K562 (cell line): Measurements from ENCODE around the gene TNIK. TPM values are rescaled to one million over a fixed set of nuclear protein-coding genes. Genes with fewer than 3 reads are reported as not detected.

Experiments
- CBFA2T2 ChIP-seq: fragments of 450-650 bp; conservative IDR thresholded peaks from 2 replicates; pipeline ENCODE4 v1.6.1; 2017; ENCODE audit warnings: mild to moderate bottlenecking
- CBFA2T3 ChIP-seq: fragments of 450-650 bp; IDR thresholded peaks from 2 replicates; pipeline ENCODE4 v1.6.1; 2017
- PML ChIP-seq: IDR thresholded peaks from 2 replicates; pipeline ENCODE4 v1.6.1; 2012; ENCODE audit warnings: low read length, inconsistent platforms
- TBP ChIP-seq: optimal IDR thresholded peaks from 2 replicates; pipeline ENCODE3; 2011; ENCODE audit warnings: low read depth, low read length, improper control_type of control experiment
- polyA plus RNA-seq, 8 experiments: library from polyadenylated mRNA; depleted of rRNA in 4 of 8; stranded (reverse) in 5 of 8; unstranded in 3 of 8; fragments of >200 nt; fragmentation: Nextera tagmentation in 2 of 8; fragmentation: Illumina TruSeq in 1 of 8; extraction: Ambion mirVana in 2 of 8; extraction: Trizol in 1 of 8; gene quantifications; 2 replicates each; pipeline versions ENCODE4 v1.2.1 to v1.2.3, GENCODE V29; 2011 to 2014; ENCODE audit warnings: inconsistent platforms in 1 of 8, missing spikeins in 1 of 8
- total RNA-seq, 7 experiments: library from RNA; depleted of rRNA in 6 of 7; stranded (reverse); fragments of >200 nt in 6 of 7; fragmentation: Illumina TruSeq in 2 of 7; extraction: Trizol in 2 of 7; gene quantifications; 2 replicates each; pipeline versions ENCODE4 v1.2.1 to v1.2.3, GENCODE V29; 2011 to 2021; ENCODE audit warnings: low replicate concordance in 1 of 7
- TF ChIP-seq, protein P1 (sequence below), 2 experiments: fragments of 450-650 bp; formaldehyde crosslinking in 1 of 2; IDR thresholded peaks; 2 replicates each; pipeline versions ENCODE4 v1.4.0 to v1.6.1; 2014 to 2020; ENCODE audit warnings: mild to moderate bottlenecking in 2 of 2, borderline replicate concordance in 1 of 2, low read depth in 1 of 2
- TF ChIP-seq, protein P2 (sequence below): IDR thresholded peaks from 2 replicates; pipeline ENCODE4 v1.6.1; 2012; ENCODE audit warnings: low read depth, low read length, improper control_type of control experiment, borderline replicate concordance

TNIK gene
- total and polyA plus RNA-seq, 9 of the 15 experiments (the other 6 are each of a cell fraction or from before 2014, with no cell fraction given), result 6.6 to 39.0 (median 24.7) TPM

DNA sequence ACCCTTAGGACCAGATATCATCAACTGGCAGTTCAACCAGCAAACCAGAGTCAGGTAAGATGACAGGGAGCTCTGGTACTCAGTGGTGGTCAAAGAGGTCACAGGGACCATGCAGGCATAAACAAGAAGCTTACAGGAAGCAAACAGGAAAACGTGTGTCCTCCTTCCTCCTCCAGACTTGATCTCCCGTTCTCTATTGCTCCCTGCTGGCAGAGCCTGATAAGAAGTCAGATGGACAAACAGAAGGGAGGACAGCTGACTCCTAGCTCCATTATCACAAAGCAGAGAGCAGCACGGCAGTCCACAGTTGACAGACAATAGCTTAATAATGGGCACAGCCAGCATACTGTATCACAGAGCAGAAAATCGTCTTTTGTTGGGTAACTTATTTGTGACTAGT, 277.2 kb downstream of the TNIK start (continued):
- TF ChIP-seq, protein P1, sequence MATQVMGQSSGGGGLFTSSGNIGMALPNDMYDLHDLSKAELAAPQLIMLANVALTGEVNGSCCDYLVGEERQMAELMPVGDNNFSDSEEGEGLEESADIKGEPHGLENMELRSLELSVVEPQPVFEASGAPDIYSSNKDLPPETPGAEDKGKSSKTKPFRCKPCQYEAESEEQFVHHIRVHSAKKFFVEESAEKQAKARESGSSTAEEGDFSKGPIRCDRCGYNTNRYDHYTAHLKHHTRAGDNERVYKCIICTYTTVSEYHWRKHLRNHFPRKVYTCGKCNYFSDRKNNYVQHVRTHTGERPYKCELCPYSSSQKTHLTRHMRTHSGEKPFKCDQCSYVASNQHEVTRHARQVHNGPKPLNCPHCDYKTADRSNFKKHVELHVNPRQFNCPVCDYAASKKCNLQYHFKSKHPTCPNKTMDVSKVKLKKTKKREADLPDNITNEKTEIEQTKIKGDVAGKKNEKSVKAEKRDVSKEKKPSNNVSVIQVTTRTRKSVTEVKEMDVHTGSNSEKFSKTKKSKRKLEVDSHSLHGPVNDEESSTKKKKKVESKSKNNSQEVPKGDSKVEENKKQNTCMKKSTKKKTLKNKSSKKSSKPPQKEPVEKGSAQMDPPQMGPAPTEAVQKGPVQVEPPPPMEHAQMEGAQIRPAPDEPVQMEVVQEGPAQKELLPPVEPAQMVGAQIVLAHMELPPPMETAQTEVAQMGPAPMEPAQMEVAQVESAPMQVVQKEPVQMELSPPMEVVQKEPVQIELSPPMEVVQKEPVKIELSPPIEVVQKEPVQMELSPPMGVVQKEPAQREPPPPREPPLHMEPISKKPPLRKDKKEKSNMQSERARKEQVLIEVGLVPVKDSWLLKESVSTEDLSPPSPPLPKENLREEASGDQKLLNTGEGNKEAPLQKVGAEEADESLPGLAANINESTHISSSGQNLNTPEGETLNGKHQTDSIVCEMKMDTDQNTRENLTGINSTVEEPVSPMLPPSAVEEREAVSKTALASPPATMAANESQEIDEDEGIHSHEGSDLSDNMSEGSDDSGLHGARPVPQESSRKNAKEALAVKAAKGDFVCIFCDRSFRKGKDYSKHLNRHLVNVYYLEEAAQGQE (IDR thresholded peaks at IDR 0.05; ENCODE audit: borderline replicate concordance), result peak; percentile 70
- TF ChIP-seq, protein P1 (CRISPR knock-in tag; IDR thresholded peaks at IDR 0.05; ENCODE audit: low read depth), result no peak
- TF ChIP-seq PML (peak; percentile 88), CBFA2T3 (peak; percentile 98), CBFA2T2 (peak; percentile 96), TBP (peak; percentile 19)
- TF ChIP-seq, protein P2, sequence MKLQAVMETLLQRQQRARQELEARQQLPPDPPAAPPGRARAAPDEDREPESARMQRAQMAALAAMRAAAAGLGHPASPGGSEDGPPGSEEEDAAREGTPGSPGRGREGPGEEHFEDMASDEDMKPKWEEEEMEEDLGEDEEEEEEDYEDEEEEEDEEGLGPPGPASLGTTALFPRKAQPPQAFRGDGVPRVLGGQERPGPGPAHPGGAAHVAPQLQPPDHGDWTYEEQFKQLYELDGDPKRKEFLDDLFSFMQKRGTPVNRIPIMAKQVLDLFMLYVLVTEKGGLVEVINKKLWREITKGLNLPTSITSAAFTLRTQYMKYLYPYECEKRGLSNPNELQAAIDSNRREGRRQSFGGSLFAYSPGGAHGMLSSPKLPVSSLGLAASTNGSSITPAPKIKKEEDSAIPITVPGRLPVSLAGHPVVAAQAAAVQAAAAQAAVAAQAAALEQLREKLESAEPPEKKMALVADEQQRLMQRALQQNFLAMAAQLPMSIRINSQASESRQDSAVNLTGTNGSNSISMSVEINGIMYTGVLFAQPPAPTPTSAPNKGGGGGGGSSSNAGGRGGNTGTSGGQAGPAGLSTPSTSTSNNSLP, result peak; percentile 62; the same call in 1 of the 2 replicates
- TF ChIP-seq, all 486 proteins: peak for 133
